DMS153 treated with DMSO at 0.1 percent for 48 hours (cell line): ENCODE results near the gene SELE.
"Not testable (repeated sequence)": the region's sequence is repeated elsewhere in the genome, so short reads cannot be mapped to it uniquely, and the experiment has no call there.

Experiments
- DNase-seq: peaks from one replicate; lab custom pipeline; 2025; ENCODE audit not compliant: unreplicated experiment; lab: John Stamatoyannopoulos, UW

Gene SELE

DNA sequence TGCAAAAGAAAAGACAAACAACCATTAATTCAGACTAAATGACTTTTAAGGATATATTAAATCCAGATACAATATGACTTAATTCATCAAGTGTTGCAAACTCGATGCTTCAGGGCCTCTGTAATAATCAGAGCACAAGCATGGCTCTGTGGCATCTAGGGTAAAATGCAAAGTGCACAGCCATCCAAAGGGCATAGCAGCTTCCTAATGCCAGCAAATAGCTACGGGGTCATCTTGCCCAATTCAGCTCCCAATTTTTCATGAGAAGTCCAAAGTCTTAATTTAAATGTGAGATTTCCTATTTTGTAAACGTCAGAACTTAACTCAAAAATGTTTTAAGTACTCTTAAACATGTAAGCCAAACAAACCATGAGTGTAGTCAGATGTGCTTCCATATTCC, 7.9 kb downstream of the SELE start:
- no peak for DNase-seq

DNA sequence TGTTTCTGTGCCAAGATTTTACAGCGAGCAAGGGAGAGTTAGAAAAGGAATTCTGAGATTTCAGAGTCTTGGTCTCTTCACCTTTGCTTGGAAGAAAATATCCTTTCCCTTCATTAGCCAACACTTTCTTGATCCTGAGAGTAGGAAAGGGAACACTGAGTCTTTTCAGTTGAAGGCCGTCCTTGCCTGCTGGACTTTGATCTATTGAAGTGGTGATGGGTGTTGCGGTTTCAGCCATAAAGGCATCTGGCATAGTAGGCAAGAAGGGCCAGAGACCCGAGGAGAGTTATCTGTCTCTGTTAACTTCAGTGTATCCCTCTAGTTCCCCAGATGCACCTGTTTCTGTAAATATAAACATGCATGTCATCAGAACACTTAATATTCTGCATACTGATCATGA, 9.7 kb downstream of the SELE start:
- no peak for DNase-seq

DNA sequence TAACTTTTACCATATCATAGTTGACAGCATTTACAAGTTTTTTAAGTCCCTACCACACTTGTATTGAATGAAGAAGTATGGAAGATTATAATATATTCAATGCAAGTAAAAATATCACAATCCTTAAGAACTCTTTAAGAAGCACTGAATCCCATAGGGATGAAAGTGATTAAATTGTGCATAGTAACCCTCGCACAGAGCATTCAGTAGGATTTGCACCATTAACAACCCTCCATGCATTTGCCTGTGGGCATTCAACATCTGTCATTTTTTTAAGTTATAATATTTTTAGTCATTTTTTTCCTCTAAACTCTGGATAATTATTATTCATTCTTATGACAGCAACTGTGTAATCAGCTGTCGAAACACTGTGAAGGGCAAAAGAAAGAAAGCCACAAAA, 10.1 kb downstream of the SELE start:
- no peak for DNase-seq

DNA sequence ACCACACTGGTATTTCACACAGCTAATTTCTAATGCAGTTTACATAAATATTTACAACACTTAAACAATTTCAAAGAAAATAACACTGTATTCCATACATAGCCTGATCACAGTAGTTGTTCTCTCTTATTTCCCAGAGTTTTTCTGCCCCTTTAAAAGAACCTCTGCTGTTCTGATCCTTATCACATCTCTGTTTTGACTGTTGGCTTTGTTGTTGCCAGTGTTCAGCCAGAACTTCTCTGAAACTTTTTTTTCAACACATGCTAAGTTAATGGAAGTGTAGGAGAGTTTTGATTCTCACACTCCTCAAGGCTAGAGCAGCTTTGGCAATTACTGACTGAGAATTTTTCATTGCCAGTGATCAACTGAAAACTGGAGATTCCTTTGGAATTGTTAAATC, 11.1 kb downstream of the SELE start:
- DNase-seq = no peak

DNA sequence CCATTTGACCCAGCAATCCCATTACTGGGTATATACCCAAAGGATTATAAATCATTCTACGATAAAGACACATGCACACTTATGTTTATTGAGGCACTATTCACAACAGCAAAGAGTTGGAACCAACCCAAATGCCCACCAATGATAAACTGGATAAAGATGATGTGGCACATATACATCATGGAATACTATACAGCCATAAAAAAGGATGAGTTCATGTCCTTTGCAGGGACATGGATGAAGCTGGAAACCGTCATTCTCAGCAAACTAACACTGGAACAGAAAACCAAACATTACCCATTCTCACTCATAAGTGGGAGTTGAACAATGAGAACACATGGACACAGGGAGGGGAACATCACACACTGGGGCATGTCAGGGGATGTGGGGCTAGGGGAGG, 18.8 kb downstream of the SELE start:
- DNase-seq = not testable (repeated sequence)

DNA sequence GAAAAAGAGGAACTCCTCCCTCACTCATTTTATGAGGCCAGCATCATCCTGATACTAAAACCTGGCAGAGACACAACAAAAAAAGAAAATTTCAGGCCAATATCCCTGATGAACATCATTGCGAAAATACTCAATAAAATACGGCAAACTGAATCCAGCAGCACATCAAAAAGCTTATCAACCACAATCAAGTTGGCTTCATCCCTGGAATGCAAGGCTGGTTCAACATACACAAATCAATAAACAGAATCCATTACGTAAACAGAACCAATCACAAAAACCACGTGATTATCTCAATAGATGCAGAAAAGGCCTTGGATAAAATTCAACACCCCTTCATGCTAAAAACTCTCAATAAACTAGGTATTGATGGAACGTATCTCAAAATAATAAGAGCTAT, 20.8 kb downstream of the SELE start:
- not testable (repeated sequence) for DNase-seq

DNA sequence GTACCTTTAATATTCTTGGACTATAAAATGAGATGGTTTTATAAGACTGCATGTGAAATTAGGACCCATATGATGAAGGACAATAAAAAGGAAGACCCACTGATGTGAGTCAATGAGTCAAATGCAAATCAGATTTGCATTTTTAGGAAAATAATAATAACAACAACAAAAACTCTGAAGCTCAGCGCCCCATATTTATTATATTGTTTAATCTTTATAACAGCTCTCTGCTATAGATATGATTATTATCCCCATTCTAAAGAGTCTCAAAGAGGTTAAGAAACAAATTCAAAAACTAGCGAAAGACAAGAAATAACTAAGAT, 21.6 kb downstream of the SELE start:
- no peak for DNase-seq

DNA sequence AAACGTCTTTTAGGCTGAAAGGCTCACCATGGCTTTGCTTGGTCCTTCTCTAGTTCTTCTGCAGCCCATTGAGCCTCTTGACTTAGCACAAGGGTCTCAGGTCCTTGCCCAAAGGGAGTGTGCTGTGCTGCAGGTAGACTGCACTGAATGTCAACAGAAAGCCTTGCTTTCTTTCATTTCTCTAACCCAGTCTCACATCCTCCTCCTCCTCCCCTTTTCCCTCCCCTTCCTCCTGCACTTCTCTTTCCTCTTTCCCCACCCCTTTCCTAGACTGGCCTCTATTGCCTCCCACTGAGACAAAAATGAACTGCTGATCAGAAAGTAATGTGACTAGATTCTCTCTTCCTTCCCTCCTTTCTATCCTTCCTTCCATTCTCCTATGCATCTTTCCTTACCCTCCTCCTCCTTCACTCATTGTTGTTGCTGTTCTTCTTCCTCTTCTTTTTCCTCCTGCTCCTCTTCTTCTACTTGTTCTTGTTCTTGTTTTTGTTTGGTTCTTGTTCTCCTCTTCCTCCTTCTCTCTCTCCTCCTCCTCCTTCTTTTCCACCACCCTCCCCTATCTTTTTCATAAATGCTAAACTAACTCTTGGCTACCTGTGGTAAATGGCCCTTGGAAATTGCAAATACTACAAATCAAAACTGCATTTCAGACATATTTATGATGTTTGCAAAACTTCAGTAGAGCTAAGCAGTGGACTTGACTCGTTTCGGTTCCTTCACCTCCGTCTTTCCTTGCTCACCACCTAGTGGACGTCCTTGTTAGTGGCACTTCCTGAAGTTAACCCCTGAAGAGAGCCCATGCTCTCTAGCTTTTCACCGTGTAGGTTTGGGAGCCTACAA, 22.2 kb downstream of the SELE start, which contains the start of gene SELL:
TSS of gene SELL (minus strand) at position 152 of the 840 bp plus-strand sequence. CDS start at position 30, 122 bp downstream.
- peak; percentile 18 for DNase-seq

DNA sequence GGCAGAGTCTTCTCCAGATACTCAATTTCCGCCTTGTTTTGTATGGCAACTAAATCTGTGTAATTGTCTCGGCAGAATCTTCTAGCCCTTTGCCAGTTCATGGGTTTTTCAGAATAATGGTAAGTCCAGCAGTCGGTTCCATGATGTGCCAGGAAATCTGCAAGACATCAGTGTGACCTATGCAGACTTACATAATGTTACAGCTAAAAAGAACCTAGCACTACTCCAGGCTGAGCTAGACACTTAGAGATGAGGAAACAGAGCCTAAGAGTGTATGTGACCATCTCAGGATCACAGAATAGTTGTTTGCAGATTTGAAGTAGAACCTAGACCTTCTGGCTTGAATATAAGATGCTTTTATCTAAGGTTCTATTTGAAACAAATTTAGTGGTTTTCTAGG, 25.2 kb downstream of the SELE start:
- no peak for DNase-seq

DNA sequence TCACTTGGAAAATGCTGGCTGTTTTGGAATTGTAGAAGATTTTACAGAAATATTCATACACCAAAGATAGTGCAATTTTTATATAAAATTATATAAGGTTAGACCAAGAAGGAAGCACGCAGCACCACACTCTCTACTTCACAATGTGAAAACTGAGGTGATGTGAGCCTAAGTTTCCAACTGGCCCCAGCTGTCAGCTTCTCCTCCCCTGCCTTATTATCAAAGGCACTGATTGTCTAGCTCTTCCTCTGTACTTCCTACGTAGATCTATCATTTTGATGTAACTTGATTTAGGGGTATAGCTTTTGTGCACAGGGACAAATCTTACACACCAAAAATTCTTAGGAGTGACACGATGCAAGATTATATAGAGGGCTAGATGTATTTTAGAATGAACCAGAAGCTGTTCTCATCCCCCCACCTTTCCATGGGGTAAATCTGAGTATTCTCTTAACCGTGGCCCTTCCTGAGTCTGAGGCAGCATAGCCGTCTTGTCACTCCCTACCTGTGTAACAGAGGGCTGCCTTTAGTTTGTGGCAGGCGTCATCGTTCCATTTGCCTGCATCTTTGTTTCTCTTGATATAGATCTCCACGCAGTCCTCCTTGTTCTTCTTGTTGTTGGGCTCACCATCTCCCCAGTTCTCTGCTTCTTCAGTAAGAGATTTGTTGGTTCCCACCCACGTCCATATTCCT, 25.8 kb downstream of the SELE start:
- no peak for DNase-seq

DNA sequence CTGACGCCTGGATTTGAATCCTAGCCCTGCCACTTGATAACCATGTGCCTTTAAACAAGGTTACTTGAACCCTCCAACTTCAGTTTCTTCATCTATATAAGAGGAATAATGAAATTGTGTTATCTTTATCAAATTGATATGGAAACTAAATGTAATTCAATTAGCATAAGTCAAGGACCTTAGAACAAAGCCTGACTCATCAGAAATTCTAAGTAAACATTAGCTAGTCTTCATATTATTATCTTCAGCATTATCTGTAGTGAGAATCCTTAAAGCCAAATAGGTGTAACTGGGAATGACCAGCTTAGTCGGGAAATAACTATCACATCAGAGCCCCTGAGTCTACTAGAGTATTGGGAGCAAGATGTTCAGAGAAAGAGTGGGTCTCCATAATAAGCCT, 29.1 kb downstream of the SELE start:
- DNase-seq = no peak

DNA sequence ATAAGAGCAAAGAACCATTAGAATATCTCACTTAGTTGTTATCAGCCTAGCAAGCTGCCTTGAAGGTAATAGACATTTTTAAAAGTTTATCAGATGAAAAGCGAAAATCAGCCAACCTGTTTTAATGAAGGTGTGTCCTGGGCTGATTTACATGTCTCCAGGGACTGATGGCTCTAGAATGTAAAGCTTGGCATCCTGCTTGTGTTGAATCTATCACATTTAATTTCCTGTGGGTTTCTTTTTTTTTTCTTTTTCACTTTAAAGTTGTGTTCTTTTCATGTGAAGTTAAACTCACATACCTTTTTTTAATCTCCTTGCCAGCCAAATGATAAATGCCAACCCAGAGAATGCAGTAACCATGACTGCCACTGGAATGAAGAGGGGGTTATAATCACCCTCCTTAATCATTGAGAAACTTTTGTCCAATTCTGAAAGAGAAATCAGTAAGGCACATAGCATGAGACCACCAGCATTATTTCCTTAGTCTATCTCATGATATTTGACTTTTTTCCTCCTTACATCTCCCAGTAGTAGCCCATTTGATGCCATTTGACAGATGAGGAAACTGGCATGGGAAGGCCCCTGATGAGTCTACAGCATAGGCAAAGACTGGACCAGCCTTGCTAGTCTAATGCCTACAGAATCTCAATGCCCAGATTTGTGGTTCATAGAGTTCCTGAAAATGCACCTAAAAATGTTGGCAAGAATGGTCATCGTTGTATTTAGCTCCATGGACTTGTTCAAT, 32.4 kb downstream of the SELE start:
- DNase-seq = no peak

DNA sequence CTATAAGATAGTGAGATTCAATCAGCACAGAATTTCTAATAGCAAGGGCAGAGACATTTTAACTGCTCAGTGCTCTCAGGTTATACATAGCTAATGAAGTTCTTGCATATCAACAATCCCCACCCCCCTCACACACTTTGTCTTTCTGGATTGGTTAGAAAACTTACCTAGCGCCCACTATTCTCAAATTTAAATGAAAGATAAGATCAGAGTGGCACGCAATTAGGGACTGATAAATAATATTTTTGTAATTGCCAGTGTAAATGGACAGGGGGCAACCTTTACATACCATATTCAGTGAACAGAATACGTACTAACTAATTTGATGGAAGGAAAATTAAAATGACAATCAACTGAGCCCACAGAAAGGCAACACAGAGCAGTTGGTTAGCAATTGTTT, 34.2 kb downstream of the SELE start:
- no peak for DNase-seq

DNA sequence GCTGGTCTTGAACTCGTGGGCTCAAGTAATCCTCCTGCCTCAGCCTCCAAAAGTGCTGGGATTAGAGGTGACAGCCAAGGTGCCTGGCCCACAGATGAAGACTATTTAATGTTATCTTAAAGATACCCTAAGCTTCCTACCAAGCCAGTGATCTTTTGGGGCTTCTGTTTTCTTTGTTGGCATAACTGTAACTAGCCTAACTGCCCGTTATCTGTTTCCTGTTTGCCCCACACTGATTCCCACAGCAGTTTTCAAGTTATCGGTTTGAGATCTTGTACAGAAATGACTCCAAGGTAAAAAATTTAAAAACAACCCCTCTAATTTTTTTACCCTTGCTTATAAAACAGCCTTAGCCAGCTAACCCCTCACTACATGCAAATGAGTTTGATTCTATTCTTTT, 34.9 kb downstream of the SELE start:
- DNase-seq = no peak

DNA sequence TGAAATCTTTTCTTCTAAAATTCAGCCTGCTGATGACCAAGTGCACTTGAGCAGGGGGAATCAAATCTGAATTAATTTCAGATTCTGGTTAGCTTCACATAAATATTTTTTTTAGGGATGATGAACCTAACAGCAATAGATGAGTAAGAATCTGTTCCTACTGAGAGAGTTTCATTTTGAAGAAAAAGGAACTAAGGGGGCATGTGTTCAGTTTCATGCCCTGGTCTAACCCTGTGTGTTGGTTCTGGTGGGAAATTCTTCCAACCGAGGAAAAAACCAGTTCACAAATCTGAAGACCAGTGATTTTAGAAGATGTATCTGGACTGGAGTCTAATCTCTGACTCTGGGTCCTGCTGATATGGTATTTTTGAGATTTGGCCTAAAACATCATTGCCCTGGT, 36.1 kb downstream of the SELE start:
- DNase-seq = no peak

DNA sequence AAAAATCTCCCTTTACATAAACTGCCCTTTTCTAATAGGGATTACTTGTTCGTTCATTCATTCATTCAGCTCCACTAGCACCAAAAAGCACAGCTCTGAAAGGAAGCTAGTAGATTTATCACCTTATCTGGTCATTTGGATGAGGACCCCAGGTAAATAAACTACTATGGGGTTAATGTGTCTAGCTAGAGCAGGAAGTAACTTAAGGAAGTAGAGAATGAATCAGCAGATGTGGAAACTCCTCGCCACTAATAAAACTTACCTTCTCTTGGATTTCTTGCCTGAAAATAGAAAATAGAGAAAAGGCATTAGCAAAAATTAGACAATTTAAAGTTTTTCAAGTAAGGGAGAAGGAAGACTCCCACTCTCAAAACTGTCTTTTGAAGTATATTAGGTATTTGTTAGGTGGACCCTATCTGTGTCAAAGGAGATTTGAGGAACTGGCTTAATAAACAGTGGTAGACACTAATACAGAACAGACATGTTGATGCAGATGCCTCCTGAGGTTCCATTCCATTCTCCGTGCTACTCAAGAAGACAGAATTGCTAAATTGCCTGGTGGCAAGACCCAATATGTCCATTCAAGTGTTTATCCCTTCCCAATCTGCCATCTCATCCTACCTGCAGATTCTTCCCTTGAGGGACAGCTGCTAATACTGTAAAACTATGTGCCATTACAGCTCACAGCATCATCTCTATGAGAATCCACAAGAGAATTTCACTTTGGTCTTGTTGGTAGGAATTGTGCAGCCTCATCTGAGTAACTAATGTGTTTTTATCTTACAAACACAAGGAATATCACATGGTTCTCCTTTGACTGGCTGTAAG, 37.4 kb downstream of the SELE start:
- DNase-seq = no peak

DNA sequence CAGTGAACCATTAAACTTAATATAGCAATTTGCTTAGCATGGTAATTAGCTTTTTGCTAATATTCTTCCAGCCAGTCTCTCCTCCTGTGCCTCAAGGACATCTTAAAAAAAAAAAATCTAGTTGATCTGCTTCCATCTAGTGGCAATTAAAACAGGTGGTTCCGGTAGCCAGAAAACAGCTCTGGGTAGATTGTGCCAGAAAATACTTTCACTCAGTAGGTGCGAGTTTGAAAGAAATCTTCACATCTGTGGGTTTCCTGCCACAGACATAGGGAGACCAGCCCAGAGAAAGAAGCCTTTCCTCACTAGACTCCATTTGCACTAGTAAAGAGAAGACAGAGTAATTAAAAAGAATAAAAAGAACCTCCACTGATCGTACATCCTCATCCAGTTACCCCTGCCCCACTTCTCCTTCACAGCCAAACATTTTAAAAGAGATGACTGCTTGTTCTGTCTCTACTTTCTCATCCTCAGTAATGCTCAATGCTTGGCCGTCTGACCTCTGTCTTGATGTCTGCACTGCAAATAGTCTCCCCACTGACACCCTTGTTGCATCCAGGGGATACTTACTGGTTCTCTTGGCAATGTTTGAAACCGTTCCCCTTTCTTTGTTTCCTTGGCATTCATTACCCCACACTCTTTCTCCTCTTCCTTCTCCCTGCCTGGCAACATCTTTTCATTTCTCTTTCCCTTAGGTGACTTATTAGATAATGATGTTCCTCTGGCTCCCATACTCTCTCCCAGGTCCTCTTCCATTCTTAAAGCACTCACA, 39.4 kb downstream of the SELE start:
- DNase-seq = no peak

DNA sequence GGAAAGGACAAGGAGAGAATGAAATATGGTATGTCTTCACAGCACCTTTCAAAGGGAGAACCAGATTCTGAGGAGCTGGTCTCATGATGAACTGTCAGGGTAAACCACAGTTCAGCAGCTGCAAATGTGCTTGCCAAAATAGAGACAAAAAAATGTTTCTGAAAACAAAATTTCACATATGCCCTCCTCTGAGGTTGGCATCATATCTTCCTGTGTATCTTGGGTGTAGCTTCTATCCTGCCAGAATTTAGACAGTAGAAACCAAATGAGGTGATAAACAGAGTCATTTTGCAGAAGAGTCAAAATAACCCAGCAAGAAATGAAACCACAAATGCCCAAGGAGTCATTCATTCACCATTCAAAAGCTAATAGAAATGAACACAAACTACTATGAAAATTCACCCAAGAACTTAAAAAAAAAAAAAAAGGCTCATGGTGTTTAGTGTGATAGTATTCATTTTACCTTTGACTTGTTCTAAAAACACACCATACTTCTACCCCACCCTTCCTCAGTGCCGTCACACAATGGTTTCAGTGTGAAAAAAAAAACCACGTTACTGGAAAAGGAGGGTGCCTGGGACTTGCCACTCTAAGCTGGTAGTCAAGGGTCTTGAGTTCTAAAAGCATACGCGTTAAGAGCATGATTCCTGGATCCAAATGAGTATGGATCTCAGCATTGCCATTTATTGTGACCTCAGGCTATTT, 41.0 kb downstream of the SELE start:
- DNase-seq = no peak

DNA sequence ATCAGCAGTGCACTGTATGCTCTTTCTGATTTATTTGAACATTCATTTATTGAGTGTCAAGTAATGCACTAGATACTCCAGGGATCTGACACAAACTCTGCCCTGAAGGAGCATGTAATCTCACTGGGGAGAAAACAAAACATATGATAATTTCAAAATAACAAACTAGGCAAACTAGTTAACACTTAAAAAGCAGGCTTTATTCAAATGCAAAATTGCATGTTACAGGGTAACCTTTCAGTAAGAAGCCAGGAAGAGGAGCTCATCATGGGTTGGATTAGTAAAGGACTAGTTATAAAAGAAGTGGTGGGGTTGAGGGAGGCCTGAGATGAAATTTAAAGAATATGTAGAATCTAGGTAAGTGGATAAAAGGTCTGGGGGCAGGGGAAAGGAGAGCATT, 43.4 kb downstream of the SELE start:
- no peak for DNase-seq

DNA sequence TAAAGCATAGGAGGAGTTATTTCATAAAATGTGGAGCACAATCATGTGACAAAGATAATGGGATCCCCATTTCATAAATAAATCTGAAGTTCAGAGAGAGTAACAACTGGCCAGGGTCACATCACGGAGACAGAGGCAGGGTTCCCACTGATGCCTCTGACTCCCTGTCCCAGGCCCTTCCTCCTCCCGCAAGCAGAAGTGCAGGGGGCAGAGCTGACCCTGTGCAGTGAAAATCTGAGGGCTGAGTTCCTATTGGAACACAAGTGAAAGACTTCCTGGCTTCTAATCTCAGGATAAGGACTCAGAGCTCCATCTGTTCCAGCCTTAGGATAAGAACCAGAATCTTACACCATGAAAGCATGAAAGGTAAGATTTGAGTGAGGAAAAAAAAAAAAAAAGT, 44.5 kb downstream of the SELE start:
- DNase-seq = no peak
